Sigmoid colon (tissue), 3 donors: Measurements from ENCODE around the gene SLC9A8.

Source experiments
- POLR2A ChIP-seq, 2 donors: fragments of 450-650 bp; IDR thresholded peaks; one replicate each; pipeline ENCODE4 v1.6.1; 2016; ENCODE audit warnings: antibody characterized with exemption in 2 of 2, mild to moderate bottlenecking in 2 of 2, moderate library complexity in 2 of 2
- TF ChIP-seq, protein P1 (sequence below), 4 experiments: fragments of 450-650 bp in 3 of 4; fragments of 200-600 bp in 1 of 4; IDR thresholded peaks; one replicate each; pipeline ENCODE4 v1.5.1; 2016 to 2019; ENCODE audit warnings: antibody characterized with exemption in 4 of 4, mild to moderate bottlenecking in 3 of 4, moderate library complexity in 2 of 4

DNA sequence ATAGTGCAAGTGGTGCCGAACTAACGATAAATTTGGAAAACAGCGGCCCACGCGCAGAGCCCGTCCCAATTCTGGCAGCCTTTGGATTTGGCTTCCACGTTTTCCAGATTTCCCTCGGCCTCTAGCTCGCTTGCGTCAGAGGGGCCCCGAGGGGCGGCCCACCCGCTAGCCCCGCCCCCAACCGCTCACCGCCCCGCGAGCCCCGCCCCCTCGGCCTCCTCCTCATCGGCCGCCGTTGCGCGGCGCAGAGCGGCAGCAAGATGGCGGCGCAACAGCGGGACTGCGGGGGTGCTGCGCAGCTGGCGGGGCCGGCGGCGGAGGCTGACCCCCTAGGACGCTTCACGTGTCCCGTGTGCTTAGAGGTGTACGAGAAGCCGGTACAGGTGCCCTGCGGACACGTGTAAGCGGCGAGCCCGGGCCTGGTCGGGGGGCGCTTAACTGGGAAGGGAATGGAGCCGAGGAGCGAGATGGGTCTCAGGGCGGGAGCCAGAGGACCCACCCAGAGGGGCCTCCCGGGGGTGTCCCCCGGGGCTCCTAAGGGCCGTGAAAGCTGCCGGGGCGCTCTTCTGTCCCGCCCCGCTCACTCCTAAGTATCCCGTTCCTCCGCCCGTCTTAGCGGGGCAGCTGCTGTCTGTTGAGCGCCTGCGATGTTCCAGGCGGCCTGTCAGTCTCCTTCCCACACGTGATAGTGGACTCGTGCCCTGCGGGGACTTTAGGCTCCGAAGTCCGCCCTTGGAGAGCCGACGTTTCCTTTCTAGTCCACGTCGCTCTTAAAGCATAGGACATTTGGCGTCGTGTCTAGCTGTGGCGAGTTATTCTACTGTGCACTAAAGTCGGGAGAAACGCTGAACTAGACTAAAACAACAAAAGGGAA is 123.8 kb downstream of the SLC9A8 start, which contains the start of gene RNF114:
- TF ChIP-seq, protein P1, sequence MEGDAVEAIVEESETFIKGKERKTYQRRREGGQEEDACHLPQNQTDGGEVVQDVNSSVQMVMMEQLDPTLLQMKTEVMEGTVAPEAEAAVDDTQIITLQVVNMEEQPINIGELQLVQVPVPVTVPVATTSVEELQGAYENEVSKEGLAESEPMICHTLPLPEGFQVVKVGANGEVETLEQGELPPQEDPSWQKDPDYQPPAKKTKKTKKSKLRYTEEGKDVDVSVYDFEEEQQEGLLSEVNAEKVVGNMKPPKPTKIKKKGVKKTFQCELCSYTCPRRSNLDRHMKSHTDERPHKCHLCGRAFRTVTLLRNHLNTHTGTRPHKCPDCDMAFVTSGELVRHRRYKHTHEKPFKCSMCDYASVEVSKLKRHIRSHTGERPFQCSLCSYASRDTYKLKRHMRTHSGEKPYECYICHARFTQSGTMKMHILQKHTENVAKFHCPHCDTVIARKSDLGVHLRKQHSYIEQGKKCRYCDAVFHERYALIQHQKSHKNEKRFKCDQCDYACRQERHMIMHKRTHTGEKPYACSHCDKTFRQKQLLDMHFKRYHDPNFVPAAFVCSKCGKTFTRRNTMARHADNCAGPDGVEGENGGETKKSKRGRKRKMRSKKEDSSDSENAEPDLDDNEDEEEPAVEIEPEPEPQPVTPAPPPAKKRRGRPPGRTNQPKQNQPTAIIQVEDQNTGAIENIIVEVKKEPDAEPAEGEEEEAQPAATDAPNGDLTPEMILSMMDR (IDR thresholded peaks at IDR 0.05) = no peak
- peak; percentile 94 to 95 for TF ChIP-seq POLR2A (IDR thresholded peaks at IDR 0.05)
